ENCODE measurements around the gene LYPD1.

DNA sequence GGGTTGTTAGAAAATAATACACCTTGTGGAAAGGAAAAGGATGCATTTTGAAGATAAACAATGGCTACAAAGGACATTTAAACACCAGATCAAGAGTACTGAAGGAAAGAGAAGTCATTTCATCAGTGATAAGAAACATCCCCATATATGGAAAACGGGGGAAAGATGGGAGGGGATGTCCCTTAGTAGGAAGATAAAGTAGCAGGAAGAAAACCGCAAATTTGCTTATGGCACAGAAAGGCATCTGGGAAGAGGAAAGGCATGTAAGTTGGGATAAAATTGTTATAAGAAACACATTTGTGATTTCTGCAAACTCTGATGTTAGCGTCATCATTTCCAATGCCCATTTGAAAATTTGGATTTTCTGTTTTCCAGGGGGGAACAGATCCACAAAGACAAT, 10.5 kb upstream of the LYPD1 start:
- no peak for TF ChIP-seq EZH2 (IDR thresholded peaks at IDR 0.05; ENCODE audit: borderline replicate concordance, low read depth, low read length, poor library complexity, severe bottlenecking)
- TF ChIP-seq, protein P1, sequence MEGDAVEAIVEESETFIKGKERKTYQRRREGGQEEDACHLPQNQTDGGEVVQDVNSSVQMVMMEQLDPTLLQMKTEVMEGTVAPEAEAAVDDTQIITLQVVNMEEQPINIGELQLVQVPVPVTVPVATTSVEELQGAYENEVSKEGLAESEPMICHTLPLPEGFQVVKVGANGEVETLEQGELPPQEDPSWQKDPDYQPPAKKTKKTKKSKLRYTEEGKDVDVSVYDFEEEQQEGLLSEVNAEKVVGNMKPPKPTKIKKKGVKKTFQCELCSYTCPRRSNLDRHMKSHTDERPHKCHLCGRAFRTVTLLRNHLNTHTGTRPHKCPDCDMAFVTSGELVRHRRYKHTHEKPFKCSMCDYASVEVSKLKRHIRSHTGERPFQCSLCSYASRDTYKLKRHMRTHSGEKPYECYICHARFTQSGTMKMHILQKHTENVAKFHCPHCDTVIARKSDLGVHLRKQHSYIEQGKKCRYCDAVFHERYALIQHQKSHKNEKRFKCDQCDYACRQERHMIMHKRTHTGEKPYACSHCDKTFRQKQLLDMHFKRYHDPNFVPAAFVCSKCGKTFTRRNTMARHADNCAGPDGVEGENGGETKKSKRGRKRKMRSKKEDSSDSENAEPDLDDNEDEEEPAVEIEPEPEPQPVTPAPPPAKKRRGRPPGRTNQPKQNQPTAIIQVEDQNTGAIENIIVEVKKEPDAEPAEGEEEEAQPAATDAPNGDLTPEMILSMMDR (conservative IDR thresholded peaks at IDR 0.05; ENCODE audit: low read depth, low read length), result no peak

All from A673 (cell line).